ENCODE results near the gene IGFBP1.

- TF ChIP-seq CTCF (IDR thresholded peaks at IDR 0.05) (no peak), ZFX (IDR thresholded peaks at IDR 0.05; ENCODE audit: borderline replicate concordance) (no peak)
These were observed 1.2 kb downstream of the IGFBP1 start for GRCh38 chr7:45889367-45890067.
